Measurements from ENCODE around the gene BICDL2. TPM values are rescaled to one million over a fixed set of nuclear protein-coding genes. Genes with fewer than 3 reads are reported as not detected.

Gene BICDL2
- total RNA-seq, 1 donor from 2014 or later: not detected

GRCh38 chr16:3012246-3012645 is 24.5 kb downstream of the BICDL2 start:
- ATAC-seq (ENCODE audit: low read depth) (no peak), DNase-seq (no peak)
- no peaks in the 10 kb centered on the region for H3K36me3 Mint-ChIP-seq (ENCODE audit: low read depth)
- no peak overlapping the region for H3K4me3 Mint-ChIP-seq
- H3K9me3 Mint-ChIP-seq: no peaks in the 10 kb centered on the region
- no peak for TF ChIP-seq CTCF (IDR thresholded peaks at IDR 0.05)
- peaks cover 20% of the 10 kb centered on the region for H3K27me3 Mint-ChIP-seq
- intact Hi-C loops (cut with micrococcal nuclease): no loop called here
- ChIA-PET POLR2A (no interaction called here), CTCF (interaction anchor here (0.9 kb wide), 1 partner anchor 8 kb away, joined by 4 read pairs; no protein-coding TSS in a partner anchor)
- no peak overlapping the region for H3K27ac Mint-ChIP-seq
- peaks cover 19% of the 10 kb centered on the region for H3K4me1 Mint-ChIP-seq

- TF ChIP-seq CTCF (IDR thresholded peaks at IDR 0.05): no peak
- Mint-ChIP-seq H3K9me3 (no peaks in the 10 kb centered on the region), H3K27me3 (peaks cover 14% of the 10 kb centered on the region), H3K4me1 (peaks cover 26% of the 10 kb centered on the region), H3K4me3 (no peak overlapping the region), H3K36me3 (ENCODE audit: low read depth) (no peaks in the 10 kb centered on the region), H3K27ac (no peak overlapping the region)
- ATAC-seq (ENCODE audit: low read depth): no peak
- intact Hi-C loops (cut with micrococcal nuclease): no loop called here
- no peak for DNase-seq
- ChIA-PET CTCF (interaction anchor here (0.9 kb wide), 1 partner anchor 12 kb away, joined by 3 read pairs; no protein-coding TSS in a partner anchor), POLR2A (no interaction called here)
Observed at GRCh38 chr16:3010510-3010909, 26.2 kb downstream of the BICDL2 start.

GRCh38 chr16:3009568-3010390 is 27.0 kb downstream of the BICDL2 start:
- H3K4me3 Mint-ChIP-seq: no peak overlapping the region

GRCh38 chr16:3008690-3009037 is 28.1 kb downstream of the BICDL2 start:
- ATAC-seq (ENCODE audit: low read depth) (no peak), DNase-seq (no peak)
- H3K4me1 Mint-ChIP-seq: peaks cover 32% of the 10 kb centered on the region
- CTCF ChIA-PET: interaction anchor here (2.7 kb wide), 1 partner anchor 19 kb away, joined by 16 read pairs; no protein-coding TSS in a partner anchor
- no peaks in the 10 kb centered on the region for H3K36me3 Mint-ChIP-seq (ENCODE audit: low read depth)
- H3K27me3 Mint-ChIP-seq: peaks cover 11% of the 10 kb centered on the region
- intact Hi-C loops (cut with micrococcal nuclease): no loop called here
- no peak overlapping the region for H3K4me3 Mint-ChIP-seq
- TF ChIP-seq CTCF (IDR thresholded peaks at IDR 0.05): no peak
- POLR2A ChIA-PET: interaction anchor here (1.3 to 5.4 kb wide), 3 partner anchors 14 to 29 kb away, joined by 3 to 40 read pairs (median 4); partner anchors contain the start of genes HCFC1R1, PKMYT1 and THOC6
- H3K27ac Mint-ChIP-seq: no peak overlapping the region
- no peaks in the 10 kb centered on the region for H3K9me3 Mint-ChIP-seq

More at GRCh38 chr16:3009568-3010390, 27.0 kb downstream of the BICDL2 start:
- DNase-seq (no peak), ATAC-seq (ENCODE audit: low read depth) (no peak)
- intact Hi-C loops (cut with micrococcal nuclease): no loop called here
- Mint-ChIP-seq H3K27ac (no peak overlapping the region), H3K27me3 (peaks cover 12% of the 10 kb centered on the region), H3K4me1 (peaks cover 29% of the 10 kb centered on the region), H3K36me3 (ENCODE audit: low read depth) (no peaks in the 10 kb centered on the region), H3K9me3 (no peaks in the 10 kb centered on the region)
- ChIA-PET POLR2A (no interaction called here), CTCF (interaction anchor here (0.9 kb wide), 1 partner anchor 13 kb away, joined by 3 read pairs; no protein-coding TSS in a partner anchor)
- TF ChIP-seq CTCF (IDR thresholded peaks at IDR 0.05): no peak

- intact Hi-C loops (cut with micrococcal nuclease): no loop called here
- ChIA-PET CTCF (interaction anchor here (0.7 to 2.7 kb wide), 3 partner anchors 14 to 20 kb away, joined by 3 to 16 read pairs (median 3); partner anchors contain the start of genes HCFC1R1 and THOC6), POLR2A (interaction anchor here (1.2 to 5.4 kb wide), 5 partner anchors 15 to 28 kb away, joined by 3 to 40 read pairs (median 4); partner anchors contain the start of genes HCFC1R1, PKMYT1 and THOC6)
- no peak overlapping the region for H3K4me3 Mint-ChIP-seq
- TF ChIP-seq CTCF (IDR thresholded peaks at IDR 0.05): no peak
- H3K4me1 Mint-ChIP-seq: peaks cover 32% of the 10 kb centered on the region
- H3K27ac Mint-ChIP-seq: no peak overlapping the region
- ATAC-seq (ENCODE audit: low read depth) (no peak), DNase-seq (no peak)
- H3K9me3 Mint-ChIP-seq: no peaks in the 10 kb centered on the region
- H3K27me3 Mint-ChIP-seq: peaks cover 11% of the 10 kb centered on the region
- no peaks in the 10 kb centered on the region for H3K36me3 Mint-ChIP-seq (ENCODE audit: low read depth)
Observed at GRCh38 chr16:3007957-3008689, 28.6 kb downstream of the BICDL2 start.

Data from activated B cell treated with CpG ODN at 0.5 μM for 24 hours (primary cell).